ENCODE data around the gene CACNB4.
"Not testable (repeated sequence)": the region's sequence is repeated elsewhere in the genome, so short reads cannot be mapped to it uniquely, and the experiment has no call there.

CACNB4 gene

GRCh38 chr2:151999053-151999452 is 99.8 kb downstream of the CACNB4 start:
- no peak overlapping the region for H3K4me3 ChIP-seq (ENCODE audit: low read length)
- DNase-seq (ENCODE audit: low read depth): peak; percentile 39
- TF ChIP-seq CTCF (conservative IDR thresholded peaks at IDR 0.05; ENCODE audit: low read length): peak; percentile 83

- no peak for TF ChIP-seq CTCF (conservative IDR thresholded peaks at IDR 0.05; ENCODE audit: low read length)
- no peak for DNase-seq (ENCODE audit: low read depth)
- H3K4me3 ChIP-seq (ENCODE audit: low read length): no peak overlapping the region
Measured at GRCh38 chr2:151996243-151997003, 102.4 kb downstream of the CACNB4 start.

DNA sequence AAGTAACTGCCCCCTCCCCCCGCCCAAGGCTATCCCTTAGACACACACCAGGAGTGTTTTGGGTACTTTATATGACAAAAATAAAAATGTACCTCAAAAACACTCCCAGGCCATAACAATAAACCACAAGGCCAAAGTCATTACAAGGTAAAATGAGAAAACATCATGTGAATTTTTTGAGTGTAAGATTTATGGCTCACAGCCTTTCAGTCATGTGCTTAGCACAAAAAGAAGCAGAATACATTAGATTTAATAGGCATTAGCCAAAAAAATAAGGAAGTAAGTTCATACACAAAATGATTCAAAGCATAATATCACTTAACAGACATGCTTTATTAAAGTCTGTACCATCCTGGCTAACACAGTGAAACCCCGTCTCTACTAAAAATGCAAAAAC is 103.7 kb downstream of the CACNB4 start:
- TF ChIP-seq CTCF (conservative IDR thresholded peaks at IDR 0.05; ENCODE audit: low read length): no peak
- no peak for DNase-seq (ENCODE audit: low read depth)
- H3K4me3 ChIP-seq (ENCODE audit: low read length): no peak overlapping the region

DNA sequence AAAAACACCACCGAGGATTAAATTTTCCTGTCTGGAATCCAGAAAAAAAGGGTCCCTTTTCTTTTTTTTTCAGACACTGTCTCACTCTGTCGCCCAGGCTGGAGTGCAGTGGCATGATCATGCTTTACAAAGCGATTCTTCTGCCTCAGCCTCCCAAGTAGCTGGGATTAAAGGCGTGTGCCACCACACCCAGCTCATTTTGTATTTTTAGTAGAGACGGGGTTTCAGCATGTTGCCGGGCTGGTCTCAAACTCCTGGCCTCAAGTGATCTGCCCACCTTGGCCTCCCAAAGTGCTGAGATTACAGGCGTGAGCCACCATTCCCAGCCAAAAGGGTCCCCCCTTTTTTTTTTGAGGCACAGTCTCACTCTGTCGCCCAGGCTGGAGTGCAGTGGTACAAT is 104.7 kb downstream of the CACNB4 start:
- not testable (repeated sequence) for DNase-seq (ENCODE audit: low read depth); H3K4me3 ChIP-seq (ENCODE audit: low read length)

GRCh38 chr2:151991010-151991409 is 107.8 kb downstream of the CACNB4 start:
- H3K4me3 ChIP-seq (ENCODE audit: low read length): no peak overlapping the region
- TF ChIP-seq CTCF (conservative IDR thresholded peaks at IDR 0.05; ENCODE audit: low read length): no peak
- DNase-seq (ENCODE audit: low read depth): no peak

- no peak for DNase-seq (ENCODE audit: low read depth)
- no peak for TF ChIP-seq CTCF (conservative IDR thresholded peaks at IDR 0.05; ENCODE audit: low read length)
- H3K4me3 ChIP-seq (ENCODE audit: low read length): no peak overlapping the region
Measured at GRCh38 chr2:151989378-151989777, 109.5 kb downstream of the CACNB4 start.

GRCh38 chr2:151987484-151987883 is 111.4 kb downstream of the CACNB4 start:
- no peak overlapping the region for H3K4me3 ChIP-seq (ENCODE audit: low read length)
- TF ChIP-seq CTCF (conservative IDR thresholded peaks at IDR 0.05; ENCODE audit: low read length): no peak
- no peak for DNase-seq (ENCODE audit: low read depth)

All from AG10803 (cell line).